ENCODE measurements around the gene PSPH.
"Not testable (repeated sequence)": the region's sequence is repeated elsewhere in the genome, so short reads cannot be mapped to it uniquely, and the experiment has no call there.

PSPH gene

DNA sequence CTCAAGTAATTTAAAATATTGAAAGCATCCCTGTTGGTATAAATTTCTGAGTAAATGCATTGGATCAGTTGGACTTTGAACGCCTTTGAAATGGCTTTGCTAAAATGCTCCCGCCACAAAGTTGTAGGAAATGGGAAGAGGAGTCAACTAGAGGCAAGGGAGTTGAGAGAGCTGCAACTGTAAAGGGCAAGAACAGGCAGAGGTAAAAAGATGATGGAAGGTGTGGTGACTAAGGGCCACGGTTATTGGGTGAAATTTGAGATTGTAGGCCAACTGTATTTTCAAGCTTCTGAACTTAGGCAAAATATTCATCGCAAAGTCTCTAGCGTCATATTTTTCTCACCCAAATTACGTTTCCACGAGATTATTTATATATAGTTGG, 12.2 kb upstream of the PSPH start:
- DNase-seq: no peak

DNA sequence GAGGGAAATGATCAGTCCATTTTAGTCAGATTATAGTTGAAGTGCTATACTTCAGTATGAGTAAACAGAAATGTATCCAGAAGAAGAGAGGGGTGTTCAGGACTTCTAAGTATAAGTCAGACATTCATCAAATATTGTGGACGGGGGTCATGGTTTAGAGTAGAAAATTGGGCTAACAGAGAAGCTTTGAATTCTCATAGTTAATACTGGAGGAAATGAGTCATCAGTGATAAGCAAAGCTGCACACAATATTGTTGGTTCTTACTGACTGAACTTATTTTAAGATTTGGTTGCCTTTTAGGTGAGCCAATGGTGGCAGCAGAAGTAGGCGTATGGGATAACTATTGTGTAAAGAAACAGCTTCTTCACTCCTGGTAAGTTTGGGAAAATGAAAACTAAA, 11.1 kb upstream of the PSPH start:
- no peak for DNase-seq

DNA sequence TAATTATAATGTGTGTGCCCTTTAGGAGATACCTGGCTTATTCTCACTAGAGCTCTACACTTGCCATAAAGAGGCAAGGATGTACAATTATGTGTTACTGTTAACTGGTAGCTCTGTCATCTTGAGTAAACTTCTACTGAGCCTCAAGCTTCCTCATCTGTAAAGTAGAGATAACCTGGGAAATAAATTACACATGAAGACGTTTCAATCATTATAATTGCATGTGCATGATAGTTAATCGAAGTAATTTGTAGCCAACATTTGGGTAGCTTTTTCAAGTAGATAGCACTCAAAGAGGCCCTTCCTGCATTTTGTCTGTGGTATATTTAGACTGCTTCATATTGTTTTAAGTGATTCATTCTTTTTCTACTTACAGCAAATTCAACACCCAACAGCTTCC, 2.7 kb upstream of the PSPH start:
- no peak for DNase-seq

DNA sequence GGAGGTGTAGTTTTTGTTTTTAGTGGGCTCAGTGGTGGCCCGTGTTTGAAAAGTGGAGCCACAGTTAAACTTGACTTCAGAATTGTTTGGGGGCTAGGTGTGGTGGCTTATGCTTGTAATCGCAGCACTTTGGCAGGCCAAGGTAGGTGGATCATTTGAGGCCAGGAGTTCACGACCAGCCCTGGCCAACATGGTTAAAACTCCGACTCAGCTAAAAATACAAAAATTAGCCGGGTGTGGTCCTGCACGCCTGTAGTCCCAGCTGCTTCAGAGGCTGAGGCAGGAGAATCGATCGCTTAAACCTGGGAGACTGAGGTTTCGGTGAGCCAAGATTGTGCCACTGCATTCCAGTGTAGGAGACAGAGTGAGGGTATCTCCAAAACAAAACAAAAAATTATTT, 2.1 kb upstream of the PSPH start:
- no peak for DNase-seq

DNA sequence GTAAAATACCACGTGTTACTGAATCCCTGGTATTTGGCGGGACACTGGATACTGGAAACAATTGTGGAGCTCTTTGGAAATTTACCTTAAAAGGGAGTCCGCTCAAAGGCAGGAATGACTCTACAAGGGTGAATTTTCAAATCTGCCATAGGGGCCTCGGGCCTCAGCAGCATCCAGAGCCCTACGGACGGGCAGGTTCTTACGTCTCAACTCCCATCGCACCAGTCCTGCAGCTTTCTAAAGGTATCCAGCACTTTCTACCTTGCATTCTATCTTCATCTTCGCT, 248 bp downstream of the PSPH start:
- peak in 1 of 58 donors; percentile 53 for DNase-seq

GRCh38 chr7:56048763-56049162, 2.5 kb downstream of the PSPH start:
- peak in 1 of 58 donors; percentile 8 for DNase-seq

- no peak for DNase-seq
Measured at GRCh38 chr7:56048245-56048644, 3.0 kb downstream of the PSPH start.

DNA sequence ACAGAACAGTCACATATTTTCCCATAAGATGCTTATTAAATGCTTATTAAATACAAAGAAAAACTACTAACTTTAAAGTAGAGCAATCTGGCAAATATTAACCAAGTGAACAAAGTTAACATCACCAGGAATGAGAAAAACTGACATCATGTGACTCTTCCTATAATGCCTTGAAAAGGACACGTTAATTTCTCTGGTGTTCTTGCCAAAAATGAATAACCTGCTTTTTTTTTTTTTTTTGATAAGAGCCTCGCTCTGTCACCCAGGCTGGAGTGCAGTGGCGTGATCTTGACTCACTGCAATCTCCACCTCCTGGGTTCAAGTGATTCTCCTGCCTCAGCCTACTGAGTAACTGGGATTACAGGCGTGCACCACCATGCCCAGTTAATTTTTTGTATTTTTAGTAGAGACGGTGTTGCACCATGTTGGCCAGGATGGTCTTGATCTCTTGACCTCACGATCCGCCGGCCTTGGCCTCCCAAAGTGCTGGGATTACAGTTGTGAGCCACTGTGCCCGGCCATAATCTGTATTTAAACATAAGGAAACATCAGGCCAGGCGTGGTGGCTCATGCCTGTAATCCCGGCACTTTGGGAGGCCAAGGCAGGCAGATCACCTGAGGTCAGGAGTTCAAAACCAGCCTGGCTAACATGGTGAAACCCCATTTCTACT, 3.7 kb downstream of the PSPH start:
- not testable (repeated sequence) for DNase-seq

- DNase-seq: no peak
Measured at GRCh38 chr7:56046721-56047445, 4.4 kb downstream of the PSPH start.

GRCh38 chr7:56045758-56046157, 5.5 kb downstream of the PSPH start:
- DNase-seq: not testable (repeated sequence)

GRCh38 chr7:56040730-56041129, 10.5 kb downstream of the PSPH start:
- DNase-seq: no peak

DNA sequence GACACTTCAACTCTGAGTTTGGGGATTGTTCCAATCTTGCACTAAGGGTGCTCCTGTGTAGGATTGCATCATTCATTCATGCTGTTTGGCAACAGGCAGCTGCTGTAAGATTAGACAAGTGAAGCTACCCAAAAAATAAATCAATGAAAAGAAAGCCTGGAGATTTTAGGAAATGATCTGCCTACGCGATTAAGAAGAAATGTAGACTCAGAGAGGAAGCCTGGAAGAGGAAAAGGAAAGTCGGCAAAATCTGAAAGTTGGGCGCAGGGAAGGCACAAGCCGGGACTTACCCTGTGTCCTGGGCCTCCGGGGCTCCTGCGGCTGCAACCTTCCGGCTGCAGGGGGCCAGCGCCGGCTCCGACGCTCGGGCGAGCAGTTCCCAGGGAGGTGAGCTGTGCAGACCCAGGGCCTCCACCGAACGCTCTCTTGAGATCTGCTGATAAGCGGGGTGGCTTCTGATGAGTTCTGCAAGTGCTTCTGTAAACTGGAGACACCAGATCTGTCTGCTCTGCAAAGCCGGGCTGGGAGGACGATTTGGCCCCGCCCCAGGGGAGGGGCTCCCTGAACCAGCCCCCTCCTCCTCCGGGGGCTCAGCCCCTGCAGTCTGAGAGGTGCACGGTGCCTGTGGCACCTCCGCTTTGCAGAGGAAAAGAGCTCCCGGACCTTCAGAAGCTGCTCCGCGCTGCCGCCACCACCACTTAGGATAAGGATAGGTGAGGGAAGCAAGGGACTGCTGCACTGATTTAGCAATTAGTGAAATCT, 17.4 kb downstream of the PSPH start:
- peak in 56 of 58 donors; percentile 1 to 70 (median 36) for DNase-seq

DNA sequence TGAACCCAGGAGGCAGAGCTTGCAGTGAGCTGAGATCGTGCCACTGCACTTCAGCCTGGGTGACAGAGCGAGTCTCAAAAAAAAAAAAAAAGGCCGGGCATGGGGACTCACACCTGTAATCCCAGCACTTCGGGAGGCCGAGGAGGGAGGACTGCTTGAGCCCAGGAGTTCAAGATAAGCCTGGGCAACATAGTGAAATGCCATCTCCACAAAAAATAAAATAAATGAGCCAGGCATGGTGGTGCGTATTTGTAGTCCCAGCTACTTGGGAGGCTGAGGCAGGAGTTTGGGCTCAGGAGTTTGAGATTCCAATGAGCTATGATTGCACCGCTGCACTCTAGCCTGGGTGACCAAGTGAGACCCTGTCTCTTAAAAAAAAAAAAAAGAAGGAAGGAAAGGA, 18.7 kb downstream of the PSPH start:
- DNase-seq: not testable (repeated sequence)

DNA sequence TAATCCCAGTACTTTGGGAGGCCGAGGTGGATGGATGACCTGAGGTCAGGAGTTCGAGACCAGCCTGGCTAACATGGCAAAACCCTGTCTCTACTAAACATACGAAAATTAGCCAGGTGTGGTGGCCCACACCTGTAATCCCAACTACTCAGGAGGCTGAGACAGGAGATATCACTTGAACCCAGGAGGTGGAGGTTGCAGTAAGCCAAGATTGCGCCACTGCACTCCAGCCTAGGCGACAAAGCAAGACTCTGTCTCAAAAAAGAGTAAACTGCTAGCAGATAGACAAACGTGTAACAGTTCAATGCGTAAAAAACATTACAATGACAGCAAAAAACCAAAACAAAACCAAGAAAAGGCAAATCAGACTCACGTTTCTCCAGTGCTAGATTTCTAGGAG, 19.7 kb downstream of the PSPH start:
- DNase-seq: not testable (repeated sequence)

- no peak for DNase-seq
Measured at GRCh38 chr7:56030340-56030739, 20.9 kb downstream of the PSPH start.

- DNase-seq: no peak
Measured at GRCh38 chr7:56028942-56029630, 22.2 kb downstream of the PSPH start.

DNA sequence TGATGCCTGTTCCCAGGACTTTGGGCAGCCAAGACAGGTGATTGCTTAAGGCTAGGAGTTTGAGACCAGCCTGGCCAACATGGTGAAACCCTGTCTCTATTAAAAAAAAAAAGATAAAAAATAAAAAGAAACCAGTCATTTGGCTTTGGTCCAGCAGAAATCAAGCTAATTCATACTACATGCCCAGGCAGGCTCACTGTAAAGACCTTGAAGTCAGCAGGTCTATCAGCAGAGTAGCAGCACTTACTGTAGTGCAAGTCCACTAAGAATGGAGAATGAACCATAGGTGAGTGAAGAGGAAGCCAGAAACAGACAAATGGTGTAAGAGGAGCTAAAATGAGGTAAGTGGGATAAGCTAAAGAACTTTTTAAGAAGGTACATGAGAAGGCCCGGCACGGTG, 24.7 kb downstream of the PSPH start:
- no peak for DNase-seq

GRCh38 chr7:56023500-56023899, 27.7 kb downstream of the PSPH start:
- no peak for DNase-seq

- no peak for DNase-seq
Measured at GRCh38 chr7:56019501-56019900, 31.7 kb downstream of the PSPH start.

DNA sequence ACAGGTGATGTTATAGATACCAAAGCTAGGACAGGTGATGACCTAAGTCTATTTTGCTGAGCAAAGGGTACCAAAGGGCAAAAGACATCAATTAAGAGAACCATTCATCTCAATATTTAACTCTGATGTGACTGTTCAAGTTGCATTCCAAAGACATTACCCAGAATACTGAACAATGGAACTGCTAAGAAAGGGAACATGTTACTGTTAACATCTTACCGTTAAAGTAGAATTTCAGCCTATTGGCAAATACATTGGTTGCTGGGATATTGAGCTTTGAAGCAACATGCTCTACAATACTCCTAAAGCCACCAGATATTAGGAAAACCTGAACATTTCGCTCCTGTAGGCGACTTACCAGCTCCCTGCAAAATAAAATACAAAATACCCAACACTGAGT, 34.2 kb downstream of the PSPH start:
- not testable (repeated sequence) for DNase-seq

DNA sequence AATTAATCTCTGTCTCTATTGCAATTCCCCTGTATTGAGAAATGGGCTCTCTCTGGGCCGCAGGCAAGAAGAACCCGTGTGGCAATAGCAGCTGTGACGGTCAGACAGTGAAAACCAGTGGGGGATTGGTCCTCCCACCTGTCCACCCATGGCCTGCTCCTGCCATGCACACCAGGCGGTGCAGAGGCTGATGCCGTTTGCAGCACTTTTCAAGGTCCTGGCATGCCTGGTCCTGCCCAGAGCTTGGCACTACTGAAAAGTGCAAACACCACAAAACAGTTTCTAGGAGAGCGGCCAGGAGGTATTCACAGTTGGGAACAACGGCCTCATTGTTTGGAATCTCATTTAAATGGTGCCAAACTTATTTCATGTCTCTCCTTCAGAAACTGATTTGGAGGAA, 41.5 kb downstream of the PSPH start:
- peak in 56 of 58 donors; percentile 3 to 89 (median 52) for DNase-seq

GRCh38 chr7:56007891-56008290, 43.4 kb downstream of the PSPH start:
- peak in 34 of 58 donors; percentile 1 to 77 (median 22) for DNase-seq
